HG03196 (cell line): ENCODE measurements around the gene ERFL.
"Not testable (repeated sequence)": the region's sequence is repeated elsewhere in the genome, so short reads cannot be mapped to it uniquely, and the experiment has no call there.

Source experiments
- ATAC-seq: cut with Tn5 transposase; IDR thresholded peaks from one replicate; pipeline ENCODE4 v1.9.1; 2021; ENCODE audit not compliant: unreplicated experiment

Gene ERFL

DNA sequence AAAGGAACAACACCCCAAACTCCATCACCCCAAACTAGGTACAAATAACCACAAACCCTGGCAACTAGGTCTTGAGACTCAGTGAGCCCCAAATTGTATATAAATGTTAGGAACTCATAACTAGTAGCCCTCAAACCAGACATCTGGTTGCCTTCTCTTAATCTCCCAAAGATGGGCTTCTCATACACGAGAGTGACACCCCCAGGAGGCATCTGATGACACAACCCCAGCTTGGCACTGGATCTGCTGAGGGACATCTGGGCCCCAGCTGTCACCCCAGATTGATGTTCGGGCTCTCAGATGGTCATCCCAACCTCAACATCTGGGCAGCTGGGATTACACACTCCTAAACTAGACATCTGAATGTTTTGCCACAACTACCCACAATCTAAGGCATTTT lies 16.1 kb upstream of the ERFL start:
- no peak for ATAC-seq

DNA sequence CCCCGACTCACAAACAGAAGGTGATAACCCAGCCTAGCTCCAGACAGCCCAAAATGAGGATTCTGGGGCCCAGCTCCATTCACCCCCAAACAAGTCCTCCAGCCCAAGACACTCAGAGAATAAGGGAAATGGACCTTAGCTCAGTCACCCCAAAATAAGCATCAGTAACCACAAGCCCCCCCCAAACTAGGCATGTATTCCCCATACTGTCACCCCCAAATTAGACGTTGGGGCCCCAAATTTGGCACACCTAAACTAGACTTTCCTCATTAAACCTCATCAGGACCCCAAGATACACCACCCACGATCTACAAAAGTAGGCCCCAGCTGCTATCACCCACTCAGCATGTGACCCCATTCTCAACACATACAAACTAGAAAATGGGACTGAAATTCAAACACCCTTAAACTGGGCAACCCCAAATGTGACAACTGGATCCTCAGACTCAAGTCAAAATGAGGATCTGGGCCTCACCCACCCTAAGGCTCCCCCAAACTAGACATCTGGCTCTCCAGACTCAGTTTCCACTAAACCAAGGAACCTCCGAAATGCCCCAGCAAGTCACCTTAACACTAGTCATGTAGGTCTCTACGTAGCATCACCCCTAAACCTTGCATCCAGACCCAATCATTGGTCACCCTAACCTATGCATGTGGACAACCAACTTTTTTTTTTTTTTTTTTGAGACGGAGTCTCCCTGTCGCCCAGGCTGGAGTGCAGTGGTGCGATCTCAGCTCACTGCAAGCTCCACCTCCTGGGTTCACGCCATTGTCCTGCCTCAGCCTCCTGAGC lies 13.4 kb upstream of the ERFL start:
- no peak for ATAC-seq

- ATAC-seq: no peak
Measured at GRCh38 chr19:41940731-41941409, 12.6 kb upstream of the ERFL start.

DNA sequence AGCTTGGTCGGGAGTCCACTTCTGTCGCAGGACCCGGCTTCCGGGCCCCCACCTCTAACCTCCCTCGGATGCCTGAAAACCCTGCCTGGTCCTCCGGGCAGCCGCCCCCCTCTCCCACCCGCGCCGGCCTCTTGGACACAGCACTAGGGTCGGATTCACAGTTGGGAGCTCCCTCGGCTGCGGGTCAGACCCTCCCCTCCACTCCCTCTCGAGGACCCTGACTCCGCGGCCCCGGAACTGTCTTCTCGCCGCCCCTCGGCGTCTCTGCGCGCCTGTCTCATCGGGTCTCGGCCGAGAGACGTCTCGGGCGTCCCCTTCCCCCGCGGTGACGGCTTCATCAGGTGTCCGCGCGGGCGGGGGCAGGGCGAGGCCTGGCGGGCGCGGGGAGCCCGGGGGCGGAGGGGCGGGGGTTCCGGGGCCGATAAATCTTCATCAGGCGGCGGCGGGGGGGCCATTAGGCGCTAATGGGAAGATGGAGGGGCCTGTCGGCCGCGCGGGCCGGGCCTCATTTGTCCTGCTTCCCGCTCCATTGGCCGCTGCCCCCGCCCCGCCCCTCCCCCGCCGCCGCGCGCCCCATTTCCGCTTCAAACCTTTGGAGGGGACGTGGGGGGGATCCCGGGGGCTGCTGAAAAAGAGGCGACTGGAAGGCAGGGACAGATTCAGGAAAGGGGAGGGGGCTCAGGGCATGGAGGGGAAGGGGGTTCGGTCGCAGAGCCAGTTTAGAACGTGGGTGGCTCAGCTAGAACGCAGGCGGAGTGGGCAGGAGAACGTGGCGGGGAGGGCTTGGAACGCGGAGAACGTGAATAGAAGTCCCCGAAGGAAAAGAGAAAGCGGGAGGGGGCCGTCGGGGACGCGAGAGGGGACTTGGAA lies 11.8 kb upstream of the ERFL start:
- ATAC-seq: no peak

DNA sequence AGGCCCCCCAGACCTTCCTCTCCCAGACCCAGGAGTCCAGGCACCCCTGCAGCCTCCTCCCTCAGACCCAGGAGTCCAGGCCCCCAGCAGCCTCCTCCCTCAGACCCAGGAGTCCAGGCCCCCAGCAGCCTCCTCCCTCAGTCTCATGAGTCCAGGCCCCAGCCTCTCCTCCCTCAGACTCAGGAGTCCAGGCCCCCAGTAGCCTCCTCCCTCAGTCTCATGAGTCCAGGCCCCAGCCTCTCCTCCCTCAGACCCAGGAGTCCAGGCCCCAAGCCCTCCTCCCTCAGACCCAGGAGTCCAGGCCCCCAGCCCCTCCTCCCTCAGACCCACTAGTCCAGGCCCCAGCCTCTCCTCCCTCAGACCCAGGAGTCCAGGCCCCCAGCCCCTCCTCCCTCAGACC lies 11.0 kb upstream of the ERFL start:
- not testable (repeated sequence) for ATAC-seq

DNA sequence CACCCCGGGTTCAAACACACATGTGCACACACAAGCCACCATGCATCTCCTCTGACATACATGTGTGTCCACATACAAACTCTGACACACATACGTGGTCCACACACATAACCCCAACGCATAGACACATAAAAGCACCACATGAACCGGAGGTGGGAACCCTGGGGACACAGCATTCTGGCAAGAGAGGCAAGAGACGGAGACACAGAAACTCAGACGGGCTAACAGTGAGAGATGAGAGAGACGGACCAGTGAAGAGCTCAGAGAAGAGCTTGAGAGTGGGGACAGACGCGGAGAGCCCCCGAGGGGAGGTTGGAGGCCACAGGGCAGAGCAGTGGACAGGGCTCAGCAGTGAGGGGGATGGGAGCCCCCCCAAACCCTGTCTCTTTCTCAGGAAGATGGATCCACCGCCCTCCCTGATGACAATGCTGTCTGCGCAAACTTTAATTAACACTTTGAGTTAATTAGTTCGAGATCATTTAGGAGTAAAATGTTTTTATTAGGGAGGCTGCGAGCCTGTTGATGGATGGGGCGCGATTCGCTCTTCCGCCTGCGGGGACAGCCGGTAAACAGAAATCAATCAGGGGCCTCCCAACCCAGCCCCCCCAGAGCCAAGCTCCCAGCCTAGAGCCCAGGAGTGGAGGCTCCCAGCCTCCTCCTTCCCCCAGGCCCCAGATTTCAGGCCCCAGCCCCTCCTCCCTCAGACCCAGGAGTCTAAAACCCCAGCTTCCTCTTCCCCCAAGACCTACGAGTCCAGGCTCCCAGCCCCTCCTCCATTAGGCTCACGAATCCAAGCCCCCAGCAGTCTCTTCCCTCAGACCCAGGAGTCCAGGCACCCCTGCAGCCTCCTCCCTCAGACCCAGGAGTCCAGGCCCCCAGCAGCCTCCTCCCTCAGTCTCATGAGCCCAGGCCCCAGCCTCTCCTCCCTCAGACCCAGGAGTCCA lies 9.5 kb upstream of the ERFL start:
- no peak for ATAC-seq

- ATAC-seq: no peak
Measured at GRCh38 chr19:41936961-41937360, 8.7 kb upstream of the ERFL start.

DNA sequence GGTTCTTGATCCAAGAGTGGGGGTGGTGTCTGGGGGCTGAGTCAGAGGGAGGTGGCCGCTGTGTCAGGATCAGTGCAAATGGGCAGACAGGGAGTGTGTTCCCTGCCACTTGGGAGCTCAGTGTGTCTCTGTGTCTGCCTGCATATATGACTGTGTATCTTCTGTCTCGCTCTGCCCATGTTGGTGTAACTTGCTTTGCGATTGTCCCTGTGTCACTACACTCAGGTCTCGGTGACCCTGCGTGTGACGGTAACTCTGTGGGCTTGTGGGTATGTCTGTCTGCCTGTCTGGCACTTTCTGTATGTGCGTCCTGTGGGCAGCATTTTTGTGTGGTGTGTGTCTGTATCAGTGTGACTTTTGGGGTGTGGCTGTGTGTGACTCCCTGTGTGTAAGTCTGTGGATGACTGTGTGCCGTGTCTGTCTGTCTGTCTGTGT lies 8.2 kb upstream of the ERFL start:
- ATAC-seq: no peak

DNA sequence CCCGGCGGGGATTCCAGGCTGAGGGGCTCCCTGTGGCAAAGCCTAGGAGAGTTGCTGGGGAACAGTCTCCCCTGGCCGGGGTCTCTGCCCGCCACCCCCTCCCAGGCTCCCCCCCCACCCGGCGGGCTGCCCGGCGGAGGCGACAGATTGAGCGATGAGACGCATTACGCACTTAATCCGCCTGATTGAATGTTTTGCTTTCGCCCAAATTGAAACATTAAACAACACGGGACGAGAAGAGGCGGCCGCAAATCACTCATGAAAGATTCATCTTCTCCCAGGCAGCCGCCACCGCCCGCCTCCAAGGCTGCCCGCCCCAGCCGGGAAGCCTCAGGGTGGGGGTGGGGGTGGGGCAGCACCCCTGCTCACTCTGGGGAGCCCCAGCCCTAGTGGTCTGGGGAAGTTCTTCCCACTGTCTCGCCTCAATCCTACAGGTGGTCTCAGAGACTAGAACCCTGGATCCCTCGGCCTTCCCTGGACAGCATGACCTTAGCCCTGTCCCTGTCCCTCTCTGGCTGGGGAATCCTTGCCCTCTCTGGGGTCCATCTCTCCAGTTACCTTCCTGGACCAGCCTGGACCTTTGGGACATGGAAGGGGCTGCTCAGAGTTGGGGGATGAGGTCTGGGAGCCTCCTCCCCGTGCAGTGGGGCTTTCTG lies 7.6 kb upstream of the ERFL start:
- ATAC-seq: no peak

- ATAC-seq: no peak
Measured at GRCh38 chr19:41934849-41935374, 6.7 kb upstream of the ERFL start.

GRCh38 chr19:41933693-41934426 lies 5.6 kb upstream of the ERFL start:
- ATAC-seq: no peak

DNA sequence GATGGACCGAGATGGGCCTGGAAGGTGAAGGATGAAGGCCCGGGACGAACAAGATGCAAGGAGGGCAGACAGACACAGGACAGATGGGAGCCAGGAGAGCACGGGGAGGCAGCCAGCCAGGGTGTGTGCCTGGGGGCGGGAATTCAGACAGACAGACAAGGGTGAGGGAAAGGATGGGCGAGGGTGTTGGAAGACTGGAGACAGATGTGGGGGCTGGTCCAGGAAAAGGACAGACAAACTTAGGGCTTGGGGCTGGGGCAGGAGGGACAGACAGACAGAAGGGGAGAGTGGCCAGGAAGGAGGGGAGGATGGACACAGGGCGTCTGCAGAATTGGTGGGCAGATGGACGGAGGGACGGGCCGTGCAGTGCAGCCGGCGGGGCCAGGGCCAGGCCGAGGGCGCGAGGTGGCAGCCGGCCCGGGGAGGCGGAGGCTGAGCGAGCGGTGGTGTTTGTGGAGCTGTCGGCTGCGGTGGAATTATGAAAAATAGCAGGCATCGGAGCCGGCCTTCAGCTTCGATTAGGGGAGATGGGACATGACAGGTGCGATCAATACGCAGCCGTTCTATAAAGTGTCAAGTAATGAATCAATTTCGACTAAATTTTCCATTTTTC lies 4.6 kb upstream of the ERFL start:
- no peak for ATAC-seq

GRCh38 chr19:41932259-41932719 lies 4.0 kb upstream of the ERFL start:
- no peak for ATAC-seq

- ATAC-seq: no peak
Measured at GRCh38 chr19:41930926-41931592, 2.8 kb upstream of the ERFL start.

DNA sequence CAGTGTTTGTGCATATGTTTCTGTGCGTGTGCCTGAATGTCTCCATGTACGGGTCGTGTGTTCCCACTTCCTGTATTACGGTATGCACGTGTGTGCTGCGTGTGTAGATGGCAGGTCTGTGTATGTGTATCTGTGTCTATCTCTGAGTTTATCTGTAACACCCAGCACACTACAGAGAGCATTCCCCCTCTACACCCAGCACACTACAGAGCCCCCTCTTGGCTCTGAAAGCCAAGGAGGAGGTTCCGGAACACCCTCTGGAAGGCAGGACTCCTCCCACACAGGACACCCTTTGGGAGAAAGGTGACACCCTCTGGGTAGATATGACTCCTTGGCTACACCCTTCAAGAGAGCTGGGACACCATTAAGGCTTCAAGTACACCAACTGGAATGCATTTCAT lies 2.1 kb upstream of the ERFL start:
- ATAC-seq: no peak

DNA sequence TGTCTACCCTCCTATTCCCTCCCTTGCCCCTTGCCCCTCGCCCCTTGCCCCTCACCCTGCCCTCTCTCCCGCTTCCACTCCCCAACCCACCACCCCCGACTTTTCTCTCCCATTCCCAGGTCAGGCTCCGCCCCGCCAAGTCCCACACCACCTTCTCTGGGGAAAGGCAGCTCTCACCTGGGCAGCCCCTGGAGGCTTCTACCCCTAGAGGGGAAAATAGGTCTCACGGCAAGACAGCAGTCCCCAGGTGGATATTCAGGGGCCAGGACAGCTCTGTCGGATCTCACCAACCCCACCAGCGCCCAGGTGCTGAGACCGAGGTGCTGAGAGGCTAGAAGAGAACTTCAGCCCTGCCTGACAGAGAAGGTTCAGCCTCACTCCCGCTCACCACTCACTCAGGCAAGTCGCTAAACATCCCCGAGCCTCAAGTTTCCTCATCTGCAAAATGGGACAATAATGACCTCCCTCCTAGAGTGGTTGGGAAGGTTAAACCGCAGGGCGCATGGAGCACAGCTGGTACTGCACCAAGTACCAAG lies 1.4 kb upstream of the ERFL start:
- ATAC-seq: no peak

DNA sequence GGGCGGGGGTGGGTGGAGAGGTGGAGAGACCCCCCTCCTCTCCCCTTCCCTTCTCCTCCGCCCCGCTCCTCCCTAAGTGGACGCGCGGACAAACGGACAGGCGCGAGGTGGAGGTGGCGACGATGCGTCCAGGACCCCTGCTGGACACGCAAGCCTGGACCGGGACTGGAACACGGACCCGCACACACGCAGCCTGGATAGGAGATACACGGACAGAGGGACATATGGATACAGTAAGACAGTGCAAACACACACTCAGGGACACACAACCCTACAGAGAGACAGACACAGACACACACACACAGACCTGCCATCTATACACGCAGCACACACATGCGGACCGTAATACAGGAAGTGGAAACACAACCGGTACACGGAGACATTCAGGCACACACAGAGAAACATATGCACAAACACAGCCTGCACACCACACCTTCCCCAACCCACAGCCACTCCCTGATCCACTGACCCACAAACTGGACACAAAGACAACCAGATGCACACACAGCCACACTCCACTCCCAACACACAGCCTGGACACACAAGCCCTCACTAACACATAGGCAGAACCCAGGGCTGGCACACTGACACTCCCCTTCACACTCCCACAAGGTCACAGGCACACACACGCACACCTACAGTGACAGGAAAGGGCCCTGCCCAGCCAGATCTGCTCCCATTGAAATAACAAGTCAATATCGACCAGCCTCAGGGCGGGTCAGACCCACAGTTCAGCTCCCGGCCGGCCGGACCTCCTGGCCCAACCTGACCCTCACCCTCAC lies 696 bp upstream of the ERFL start:
- no peak for ATAC-seq
